Neural cell (in vitro differentiated cells): Measurements from ENCODE around the gene TRAPPC10.

Source experiments
- EP300 ChIP-seq: fragments of 450-650 bp; conservative IDR thresholded peaks from 2 replicates; pipeline ENCODE4 v1.6.1; 2014; ENCODE audit warnings: antibody characterized with exemption, mild to moderate bottlenecking, moderate library complexity; ENCODE audit not compliant: poor library complexity, severe bottlenecking
- EZH2 ChIP-seq: fragments of 200-600, 300-800 bp; shearing (Covaris generic), sonication (generic); IDR thresholded peaks from 2 replicates; pipeline ENCODE4 v1.6.1; 2014; ENCODE audit warnings: antibody characterized with exemption, low read length, borderline replicate concordance, mild to moderate bottlenecking; ENCODE audit not compliant: insufficient read depth, poor library complexity, severe bottlenecking
- MXI1 ChIP-seq: fragments of 450-650 bp; conservative IDR thresholded peaks from 2 replicates; pipeline ENCODE4 v1.6.1; 2014; ENCODE audit warnings: antibody characterized with exemption, mild to moderate bottlenecking; ENCODE audit not compliant: poor library complexity, severe bottlenecking
- POLR2AphosphoS5 ChIP-seq: IDR thresholded peaks from 2 replicates; pipeline ENCODE4 v1.6.1; 2012
- RAD21 ChIP-seq: fragments of 450-650 bp; conservative IDR thresholded peaks from 2 replicates; pipeline ENCODE4 v1.6.1; 2014; ENCODE audit warnings: antibody characterized with exemption, mild to moderate bottlenecking, moderate library complexity
- SMC3 ChIP-seq: fragments of 450-650 bp; conservative IDR thresholded peaks from 2 replicates; pipeline ENCODE4 v1.6.1; 2014; ENCODE audit warnings: antibody characterized with exemption, mild to moderate bottlenecking, moderate library complexity; ENCODE audit not compliant: poor library complexity
- TAF1 ChIP-seq: IDR thresholded peaks from 2 replicates; pipeline ENCODE4 v1.6.1; 2012; ENCODE audit warnings: low read depth
- TF ChIP-seq, protein P1 (sequence below): fragments of 450-650 bp; IDR thresholded peaks from 2 replicates; pipeline ENCODE4 v1.5.1; 2014; ENCODE audit warnings: antibody characterized with exemption, mild to moderate bottlenecking, moderate library complexity; ENCODE audit not compliant: poor library complexity, severe bottlenecking
- TF ChIP-seq, protein P2 (sequence below): IDR thresholded peaks from 2 replicates; pipeline ENCODE4 v1.6.1; 2012; ENCODE audit warnings: borderline replicate concordance

DNA sequence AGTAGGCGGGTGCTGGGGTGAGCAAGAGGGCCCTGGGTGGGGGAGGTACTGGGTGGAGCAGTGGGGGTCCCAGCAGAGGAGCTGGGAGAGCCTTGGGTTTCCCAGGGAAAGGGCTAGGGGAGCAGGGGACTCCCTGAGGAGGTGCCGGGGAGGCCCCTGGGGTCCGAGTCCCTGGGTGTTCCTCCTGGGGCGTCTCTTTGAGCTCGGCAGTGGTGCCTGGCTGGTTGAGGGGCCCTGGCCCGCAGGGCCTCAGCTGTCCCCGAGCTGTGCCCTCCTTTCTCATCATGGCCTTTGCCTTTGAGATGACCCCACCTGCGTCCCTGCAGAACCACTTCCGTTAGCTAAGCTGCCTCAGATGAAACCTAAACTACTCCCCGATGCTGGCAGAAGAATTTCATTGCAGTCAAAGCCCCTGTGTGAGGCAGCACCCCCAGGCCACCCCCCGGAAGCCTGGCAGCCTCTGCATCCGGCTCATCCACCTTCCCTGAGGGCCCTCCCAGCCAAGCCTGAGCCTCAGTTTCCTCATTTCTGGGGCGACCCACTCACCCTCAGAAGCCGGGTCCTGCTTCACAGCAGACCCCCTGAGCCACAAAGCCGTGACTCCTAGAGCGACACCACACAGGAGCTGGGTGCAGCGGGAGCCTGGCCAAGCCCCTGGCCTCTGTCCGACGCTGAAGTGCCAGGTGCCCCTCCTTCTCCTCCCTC, 43.5 kb upstream of the TRAPPC10 start:
- TF ChIP-seq, protein P1, sequence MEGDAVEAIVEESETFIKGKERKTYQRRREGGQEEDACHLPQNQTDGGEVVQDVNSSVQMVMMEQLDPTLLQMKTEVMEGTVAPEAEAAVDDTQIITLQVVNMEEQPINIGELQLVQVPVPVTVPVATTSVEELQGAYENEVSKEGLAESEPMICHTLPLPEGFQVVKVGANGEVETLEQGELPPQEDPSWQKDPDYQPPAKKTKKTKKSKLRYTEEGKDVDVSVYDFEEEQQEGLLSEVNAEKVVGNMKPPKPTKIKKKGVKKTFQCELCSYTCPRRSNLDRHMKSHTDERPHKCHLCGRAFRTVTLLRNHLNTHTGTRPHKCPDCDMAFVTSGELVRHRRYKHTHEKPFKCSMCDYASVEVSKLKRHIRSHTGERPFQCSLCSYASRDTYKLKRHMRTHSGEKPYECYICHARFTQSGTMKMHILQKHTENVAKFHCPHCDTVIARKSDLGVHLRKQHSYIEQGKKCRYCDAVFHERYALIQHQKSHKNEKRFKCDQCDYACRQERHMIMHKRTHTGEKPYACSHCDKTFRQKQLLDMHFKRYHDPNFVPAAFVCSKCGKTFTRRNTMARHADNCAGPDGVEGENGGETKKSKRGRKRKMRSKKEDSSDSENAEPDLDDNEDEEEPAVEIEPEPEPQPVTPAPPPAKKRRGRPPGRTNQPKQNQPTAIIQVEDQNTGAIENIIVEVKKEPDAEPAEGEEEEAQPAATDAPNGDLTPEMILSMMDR, result no peak
- no peak for TF ChIP-seq POLR2AphosphoS5
- no peak for TF ChIP-seq TAF1
- no peak for TF ChIP-seq SMC3
- no peak for TF ChIP-seq EP300
- TF ChIP-seq EZH2, result no peak
- TF ChIP-seq, protein P2, sequence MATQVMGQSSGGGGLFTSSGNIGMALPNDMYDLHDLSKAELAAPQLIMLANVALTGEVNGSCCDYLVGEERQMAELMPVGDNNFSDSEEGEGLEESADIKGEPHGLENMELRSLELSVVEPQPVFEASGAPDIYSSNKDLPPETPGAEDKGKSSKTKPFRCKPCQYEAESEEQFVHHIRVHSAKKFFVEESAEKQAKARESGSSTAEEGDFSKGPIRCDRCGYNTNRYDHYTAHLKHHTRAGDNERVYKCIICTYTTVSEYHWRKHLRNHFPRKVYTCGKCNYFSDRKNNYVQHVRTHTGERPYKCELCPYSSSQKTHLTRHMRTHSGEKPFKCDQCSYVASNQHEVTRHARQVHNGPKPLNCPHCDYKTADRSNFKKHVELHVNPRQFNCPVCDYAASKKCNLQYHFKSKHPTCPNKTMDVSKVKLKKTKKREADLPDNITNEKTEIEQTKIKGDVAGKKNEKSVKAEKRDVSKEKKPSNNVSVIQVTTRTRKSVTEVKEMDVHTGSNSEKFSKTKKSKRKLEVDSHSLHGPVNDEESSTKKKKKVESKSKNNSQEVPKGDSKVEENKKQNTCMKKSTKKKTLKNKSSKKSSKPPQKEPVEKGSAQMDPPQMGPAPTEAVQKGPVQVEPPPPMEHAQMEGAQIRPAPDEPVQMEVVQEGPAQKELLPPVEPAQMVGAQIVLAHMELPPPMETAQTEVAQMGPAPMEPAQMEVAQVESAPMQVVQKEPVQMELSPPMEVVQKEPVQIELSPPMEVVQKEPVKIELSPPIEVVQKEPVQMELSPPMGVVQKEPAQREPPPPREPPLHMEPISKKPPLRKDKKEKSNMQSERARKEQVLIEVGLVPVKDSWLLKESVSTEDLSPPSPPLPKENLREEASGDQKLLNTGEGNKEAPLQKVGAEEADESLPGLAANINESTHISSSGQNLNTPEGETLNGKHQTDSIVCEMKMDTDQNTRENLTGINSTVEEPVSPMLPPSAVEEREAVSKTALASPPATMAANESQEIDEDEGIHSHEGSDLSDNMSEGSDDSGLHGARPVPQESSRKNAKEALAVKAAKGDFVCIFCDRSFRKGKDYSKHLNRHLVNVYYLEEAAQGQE, result no peak
- TF ChIP-seq MXI1, result no peak
- TF ChIP-seq RAD21, result no peak
